Ectodermal cell (in vitro differentiated cells): ENCODE data around the gene SLIT3.

Experiments used
- H3K27ac ChIP-seq: 2 replicates; pipeline ENCODE4 v1.7.0; 2013; ENCODE audit warnings: mild to moderate bottlenecking, low read depth, low read length; ENCODE audit not compliant: insufficient read depth, poor library complexity, severe bottlenecking
- H3K27me3 ChIP-seq: 2 replicates; pipeline ENCODE4 v1.7.0; 2013; ENCODE audit warnings: mild to moderate bottlenecking, low read length; ENCODE audit not compliant: insufficient read depth, control insufficient read depth, poor library complexity, severe bottlenecking
- H3K36me3 ChIP-seq: one replicate; pipeline ENCODE4 v1.7.0; 2013; ENCODE audit warnings: low read length; ENCODE audit not compliant: control insufficient read depth, insufficient read depth
- H3K4me1 ChIP-seq: one replicate; pipeline ENCODE4 v1.7.0; 2013; ENCODE audit warnings: low read length; ENCODE audit not compliant: control insufficient read depth, insufficient read depth
- H3K4me3 ChIP-seq: 2 replicates; pipeline ENCODE4 v1.7.0; 2013; ENCODE audit warnings: low read depth, low read length, control low read depth; ENCODE audit not compliant: insufficient read depth
- H3K9me3 ChIP-seq: 2 replicates; pipeline ENCODE4 v1.7.0; 2013; ENCODE audit warnings: mild to moderate bottlenecking, low read length, moderate library complexity; ENCODE audit not compliant: control insufficient read depth
- WGBS, 2 experiments: methylation state at CpG; one replicate each; pipeline ENCODE4 v1.1.7; 2013; ENCODE audit warnings: missing lambda C conversion rate in 2 of 2; 5-methylcytosine and 5-hydroxymethylcytosine counted together

SLIT3 gene

GRCh38 chr5:168788786-168789185 lies 512.2 kb downstream of the SLIT3 start:
- no peaks in the 10 kb centered on the region for H3K27me3 ChIP-seq
- 61 to 71% methylated on average over 1 to 3 of the region's 3 CpGs for WGBS, 2 experiments
- H3K4me1 ChIP-seq: no peaks in the 10 kb centered on the region
- H3K27ac ChIP-seq: no peak overlapping the region
- peaks cover 2% of the 10 kb centered on the region for H3K9me3 ChIP-seq
- no peak overlapping the region for H3K4me3 ChIP-seq
- no peaks in the 10 kb centered on the region for H3K36me3 ChIP-seq

GRCh38 chr5:168788107-168788506 lies 512.8 kb downstream of the SLIT3 start:
- no peak overlapping the region for H3K4me3 ChIP-seq
- no peaks in the 10 kb centered on the region for H3K4me1 ChIP-seq
- no peaks in the 10 kb centered on the region for H3K27me3 ChIP-seq
- H3K36me3 ChIP-seq: no peaks in the 10 kb centered on the region
- H3K27ac ChIP-seq: no peak overlapping the region
- 83 to 93% methylated on average over 4 of the region's 4 CpGs for WGBS, 2 experiments
- H3K9me3 ChIP-seq: peaks cover 2% of the 10 kb centered on the region

- 87 to 89% methylated on average over 3 of the region's 3 CpGs for WGBS, 2 experiments
- H3K9me3 ChIP-seq: peaks cover 2% of the 10 kb centered on the region
- peaks cover 9% of the 10 kb centered on the region for H3K4me1 ChIP-seq
- H3K27ac ChIP-seq: no peak overlapping the region
- H3K4me3 ChIP-seq: no peak overlapping the region
- no peaks in the 10 kb centered on the region for H3K27me3 ChIP-seq
- no peaks in the 10 kb centered on the region for H3K36me3 ChIP-seq
These were observed 514.8 kb downstream of the SLIT3 start for GRCh38 chr5:168786147-168786546.

- WGBS, 2 experiments: 97 to 99% methylated on average over 4 of the region's 4 CpGs
- Histone ChIP-seq H3K9me3 (peaks cover 2% of the 10 kb centered on the region), H3K4me1 (peaks cover 13% of the 10 kb centered on the region), H3K27ac (no peak overlapping the region), H3K27me3 (no peaks in the 10 kb centered on the region), H3K36me3 (no peaks in the 10 kb centered on the region), H3K4me3 (no peak overlapping the region)
These were observed 516.5 kb downstream of the SLIT3 start for GRCh38 chr5:168784454-168784853.

GRCh38 chr5:168781941-168782571 lies 518.9 kb downstream of the SLIT3 start:
- WGBS, 2 experiments: 68 to 75% methylated on average over 10 of the region's 10 CpGs
- no peak overlapping the region for H3K27ac ChIP-seq
- no peaks in the 10 kb centered on the region for H3K9me3 ChIP-seq
- no peaks in the 10 kb centered on the region for H3K27me3 ChIP-seq
- peaks cover 13% of the 10 kb centered on the region for H3K4me1 ChIP-seq
- no peak overlapping the region for H3K4me3 ChIP-seq
- H3K36me3 ChIP-seq: no peaks in the 10 kb centered on the region

GRCh38 chr5:168780888-168781287 lies 520.1 kb downstream of the SLIT3 start:
- WGBS, 2 experiments: 75 to 77% methylated on average over 3 of the region's 3 CpGs
- no peak overlapping the region for H3K27ac ChIP-seq

GRCh38 chr5:168779333-168779732 lies 521.6 kb downstream of the SLIT3 start:
- no peak overlapping the region for H3K27ac ChIP-seq
- WGBS, 2 experiments: 94 to 95% methylated on average over 3 of the region's 3 CpGs
- peaks cover 13% of the 10 kb centered on the region for H3K4me1 ChIP-seq
- no peak overlapping the region for H3K4me3 ChIP-seq
- no peaks in the 10 kb centered on the region for H3K27me3 ChIP-seq
- H3K36me3 ChIP-seq: no peaks in the 10 kb centered on the region
- no peaks in the 10 kb centered on the region for H3K9me3 ChIP-seq

More at GRCh38 chr5:168780888-168781287, 520.1 kb downstream of the SLIT3 start:
- Histone ChIP-seq H3K36me3 (no peaks in the 10 kb centered on the region), H3K9me3 (no peaks in the 10 kb centered on the region), H3K4me1 (peaks cover 13% of the 10 kb centered on the region), H3K4me3 (no peak overlapping the region), H3K27me3 (no peaks in the 10 kb centered on the region)

GRCh38 chr5:168778536-168778935 lies 522.4 kb downstream of the SLIT3 start:
- Histone ChIP-seq H3K4me1 (peaks cover 13% of the 10 kb centered on the region), H3K9me3 (no peaks in the 10 kb centered on the region), H3K4me3 (no peak overlapping the region), H3K27ac (no peak overlapping the region), H3K27me3 (no peaks in the 10 kb centered on the region), H3K36me3 (no peaks in the 10 kb centered on the region)
- 92 to 95% methylated on average over 10 of the region's 10 CpGs for WGBS, 2 experiments

- H3K27me3 ChIP-seq: no peaks in the 10 kb centered on the region
- no peaks in the 10 kb centered on the region for H3K9me3 ChIP-seq
- H3K4me1 ChIP-seq: peaks cover 12% of the 10 kb centered on the region
- H3K27ac ChIP-seq: no peak overlapping the region
- H3K4me3 ChIP-seq: no peak overlapping the region
- 92 to 93% methylated on average over 2 of the region's 2 CpGs for WGBS, 2 experiments
- no peaks in the 10 kb centered on the region for H3K36me3 ChIP-seq
These were observed 523.3 kb downstream of the SLIT3 start for GRCh38 chr5:168777651-168778050.

GRCh38 chr5:168776070-168776469 lies 524.9 kb downstream of the SLIT3 start:
- WGBS, 2 experiments: 88 to 91% methylated on average over 9 of the region's 9 CpGs
- H3K9me3 ChIP-seq: no peaks in the 10 kb centered on the region
- H3K4me1 ChIP-seq: peaks cover 3% of the 10 kb centered on the region
- no peaks in the 10 kb centered on the region for H3K36me3 ChIP-seq
- no peaks in the 10 kb centered on the region for H3K27me3 ChIP-seq
- H3K27ac ChIP-seq: no peak overlapping the region
- H3K4me3 ChIP-seq: no peak overlapping the region

GRCh38 chr5:168773226-168773625 lies 527.7 kb downstream of the SLIT3 start:
- WGBS, 2 experiments: 94 to 98% methylated on average over 9 of the region's 9 CpGs
- H3K4me3 ChIP-seq: no peak overlapping the region
- no peaks in the 10 kb centered on the region for H3K9me3 ChIP-seq
- H3K27me3 ChIP-seq: no peaks in the 10 kb centered on the region
- H3K36me3 ChIP-seq: no peaks in the 10 kb centered on the region
- no peak overlapping the region for H3K27ac ChIP-seq
- no peaks in the 10 kb centered on the region for H3K4me1 ChIP-seq
